Middle frontal gyrus (tissue), 1 donor: ENCODE measurements around the gene CRB1.

Source experiments
- DNase-seq: peaks from one replicate; pipeline ENCODE4 v3.0.0-alpha.2; 2015; ENCODE audit warnings: low spot score; ENCODE audit errors: extremely low spot score

The CRB1 gene

DNA sequence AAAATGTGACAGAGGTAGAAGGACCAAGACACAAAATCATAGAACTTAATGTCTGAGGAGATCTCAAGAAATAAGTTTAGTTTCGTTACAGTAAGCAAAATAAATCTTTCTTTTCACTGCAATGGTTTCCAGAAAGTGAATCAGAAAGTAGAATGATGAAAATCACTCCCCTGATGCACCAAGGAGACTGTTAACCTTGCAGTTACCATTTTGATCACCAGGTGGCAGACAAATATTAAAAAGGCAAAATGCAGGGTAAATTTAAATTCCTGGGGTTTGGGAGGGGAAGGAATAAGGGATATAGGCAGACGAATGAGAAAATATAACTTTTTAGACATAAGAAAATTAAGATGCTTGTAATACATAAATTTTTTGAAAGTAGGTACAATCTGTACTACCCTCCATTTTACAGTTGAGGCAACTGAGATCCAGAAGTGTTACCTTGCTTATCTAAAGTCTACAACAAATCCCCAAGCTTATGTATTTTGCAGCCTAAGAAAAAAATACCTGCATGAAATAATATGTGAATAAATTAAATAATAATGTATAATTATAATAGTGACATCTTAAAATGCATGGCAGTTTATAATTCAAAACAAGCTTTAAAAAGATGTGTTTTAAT is 253.2 kb downstream of the CRB1 start:
- no peak for DNase-seq

DNA sequence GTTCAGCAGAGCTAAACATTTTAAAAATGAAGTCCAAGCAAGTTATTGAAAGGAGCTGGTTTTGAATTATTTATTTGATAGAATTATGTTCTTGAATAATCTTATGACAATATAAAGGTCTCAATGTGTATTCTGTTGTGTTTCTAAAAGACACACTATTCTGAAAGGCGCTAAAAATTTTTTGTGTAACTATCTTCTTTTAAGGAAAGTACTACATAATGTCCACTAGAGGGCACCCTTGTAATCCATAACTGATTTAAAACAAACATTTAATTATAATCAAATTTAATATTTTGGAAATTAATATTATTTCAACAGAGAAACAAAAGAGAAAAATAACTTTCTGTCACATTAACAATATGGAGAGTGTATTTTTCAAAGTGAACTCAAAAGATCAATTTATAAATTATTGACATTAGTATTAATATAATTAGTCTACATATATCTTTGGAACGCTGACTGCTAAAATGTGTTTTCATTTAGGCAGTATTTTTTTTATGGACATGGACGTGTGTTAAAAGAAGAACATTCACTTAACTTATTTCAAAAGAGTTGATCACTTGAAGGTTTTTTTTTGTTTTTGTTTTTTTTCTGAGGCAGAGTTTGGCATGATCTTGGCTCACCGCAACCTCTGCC is 258.8 kb downstream of the CRB1 start:
- no peak for DNase-seq
